Subcutaneous adipose tissue (tissue), 4 donors: ENCODE data around the gene C14orf93. TPM values are rescaled to one million over a fixed set of nuclear protein-coding genes. Genes with fewer than 3 reads are reported as not detected.

Experiments used
- CTCF ChIP-seq: fragments of 450-650 bp; IDR thresholded peaks from one replicate; pipeline ENCODE4 v1.5.1; 2016; ENCODE audit warnings: low read depth, mild to moderate bottlenecking, control low read depth, antibody characterized with exemption, moderate library complexity
- total RNA-seq, 4 donors: library from RNA; depleted of rRNA; stranded (reverse); fragments of >200 nt; gene quantifications; one replicate each; pipeline ENCODE4 v1.1.0, GENCODE V29; 2016

The C14orf93 gene
- total RNA-seq, 4 donors from 2014 or later: 6.8 to 13.9 (median 12.3) TPM

GRCh38 chr14:22991852-22992251 lies 18.1 kb downstream of the C14orf93 start:
- no peak for TF ChIP-seq CTCF

GRCh38 chr14:22987291-22987690 lies 22.7 kb downstream of the C14orf93 start:
- no peak for TF ChIP-seq CTCF

- TF ChIP-seq CTCF: no peak
Observed at GRCh38 chr14:22986508-22987054, 23.4 kb downstream of the C14orf93 start.

- TF ChIP-seq CTCF: no peak
Observed at GRCh38 chr14:22985894-22986507, 23.9 kb downstream of the C14orf93 start.

GRCh38 chr14:22984959-22985658 lies 24.8 kb downstream of the C14orf93 start:
- TF ChIP-seq CTCF: no peak

GRCh38 chr14:22982477-22983245 lies 27.3 kb downstream of the C14orf93 start, which contains the start of gene AJUBA:
TSS of gene AJUBA (minus strand) at chr14:22982551. CDS start at chr14:22982266, 285 bp downstream.
- no peak for TF ChIP-seq CTCF
